Measurements from ENCODE around the gene CAMTA1.

GRCh38 chr1:7475691-7476090 lies 690.4 kb downstream of the CAMTA1 start:
- TF ChIP-seq CTCF (optimal IDR thresholded peaks at IDR 0.05 in 1 of 3, IDR thresholded peaks at IDR 0.05 in 1 of 3, conservative IDR thresholded peaks at IDR 0.05 in 1 of 3; ENCODE audit: extremely low read depth in 1 of 3, insufficient read depth in 2 of 3, low read length in 3 of 3) (no peak), EZH2 (IDR thresholded peaks at IDR 0.05; ENCODE audit: low read length) (no peak)

Measured in keratinocyte (primary cell).